SK-N-SH (cell line): ENCODE measurements around the gene DIS3L2.

Source experiments
- CTCF ChIP-seq: fragments of 200-600 bp; sonication (generic); IDR thresholded peaks from 2 replicates; pipeline ENCODE4 v1.6.1; 2017; ENCODE audit warnings: antibody characterized with exemption, mild to moderate bottlenecking, moderate library complexity
- ELF1 ChIP-seq: IDR thresholded peaks from 2 replicates; pipeline ENCODE4 v1.4.0; 2012
- EZH2phosphoT487 ChIP-seq: fragments of 200-600 bp; sonication (generic); IDR thresholded peaks from 2 replicates; pipeline ENCODE4 v1.6.1; 2017; ENCODE audit warnings: low read depth, mixed run types, mild to moderate bottlenecking, antibody characterized with exemption, moderate library complexity, borderline replicate concordance
- MAX ChIP-seq: IDR thresholded peaks from 2 replicates; pipeline ENCODE4 v1.4.0; 2012; ENCODE audit warnings: low read depth
- MXI1 ChIP-seq: IDR thresholded peaks from 2 replicates; pipeline ENCODE4 v1.6.1; 2012; ENCODE audit warnings: mild to moderate bottlenecking, low read depth, low read length, improper control_type of control experiment
- NRF1 ChIP-seq: IDR thresholded peaks from 2 replicates; pipeline ENCODE4 v1.6.1; 2012; ENCODE audit warnings: low read depth, mild to moderate bottlenecking, low read length
- RXRA ChIP-seq: IDR thresholded peaks from 2 replicates; pipeline ENCODE4 v1.4.0; 2012; ENCODE audit warnings: low read depth, mild to moderate bottlenecking, borderline replicate concordance
- SIN3A ChIP-seq: IDR thresholded peaks from 2 replicates; pipeline ENCODE4 v1.6.1; 2012; ENCODE audit warnings: low read depth, mild to moderate bottlenecking, low read length, moderate library complexity, borderline replicate concordance
- TAF1 ChIP-seq: IDR thresholded peaks from 2 replicates; pipeline ENCODE4 v1.6.1; 2012; ENCODE audit warnings: low read depth, mild to moderate bottlenecking, low read length, moderate library complexity, borderline replicate concordance
- TCF12 ChIP-seq: IDR thresholded peaks from 2 replicates; pipeline ENCODE4 v1.4.0; 2012
- TEAD4 ChIP-seq: IDR thresholded peaks from 2 replicates; pipeline ENCODE4 v1.4.0; 2012; ENCODE audit warnings: mild to moderate bottlenecking, borderline replicate concordance; ENCODE audit not compliant: insufficient read depth
- USF2 ChIP-seq: fragments of 150-350 bp; IDR thresholded peaks from 2 replicates; pipeline ENCODE4 v1.6.1; 2017; ENCODE audit warnings: antibody characterized with exemption, low read length, low read depth, borderline replicate concordance

GRCh38 chr2:231988179-231988866, 26.8 kb downstream of the DIS3L2 start:
- TF ChIP-seq CTCF (no peak), RXRA (no peak), MXI1 (no peak), TEAD4 (no peak), SIN3A (no peak), ELF1 (no peak), MAX (no peak), NRF1 (no peak), USF2 (no peak), TAF1 (no peak), TCF12 (no peak), EZH2phosphoT487 (no peak)
